Neural cell (in vitro differentiated cells): ENCODE measurements around the gene HBZ. TPM values are rescaled to one million over a fixed set of nuclear protein-coding genes. Genes with fewer than 3 reads are reported as not detected.

Experiments used
- H2AFZ ChIP-seq: fragments of 200-600, 300-800 bp; sonication (generic), shearing (Covaris generic); 2 replicates; pipeline ENCODE4 v1.6.0; 2014; ENCODE audit warnings: low read depth, mild to moderate bottlenecking, antibody characterized with exemption, low read length, moderate library complexity
- H3F3A ChIP-seq: fragments of 200-600 bp; shearing (Covaris generic); 2 replicates; pipeline ENCODE4 v1.6.1; 2016; ENCODE audit warnings: mild to moderate bottlenecking, moderate library complexity, mixed read lengths, antibody characterized with exemption, low read length; ENCODE audit not compliant: insufficient read depth, poor library complexity, severe bottlenecking
- H3K27ac ChIP-seq: fragments of 200-600, 300-800 bp; sonication (generic), shearing (Covaris generic); 2 replicates; pipeline ENCODE4 v1.5.1; 2014; ENCODE audit warnings: mild to moderate bottlenecking, low read length, moderate library complexity
- H3K27me3 ChIP-seq: fragments of 300-800, 200-600 bp; sonication (generic), shearing (Covaris generic); 2 replicates; pipeline ENCODE4 v1.6.0; 2014; ENCODE audit warnings: mild to moderate bottlenecking, low read depth, low read length, moderate library complexity; ENCODE audit not compliant: insufficient read depth
- H3K36me3 ChIP-seq: fragments of 300-800, 200-600 bp; sonication (generic), shearing (Covaris generic); 2 replicates; pipeline ENCODE4 v1.5.1; 2014; ENCODE audit warnings: mild to moderate bottlenecking, antibody characterized with exemption, low read length, moderate library complexity; ENCODE audit not compliant: insufficient read depth
- H3K4me2 ChIP-seq: fragments of 300-800, 200-600 bp; sonication (generic), shearing (Covaris generic); 2 replicates; pipeline ENCODE4 v1.6.0; 2014; ENCODE audit warnings: mild to moderate bottlenecking, low read length
- H3K4me3 ChIP-seq: fragments of 300-800, 200-600 bp; sonication (generic), shearing (Covaris generic); 2 replicates; pipeline ENCODE4 v1.5.1; 2014; ENCODE audit warnings: mild to moderate bottlenecking, low read length, moderate library complexity
- H3K79me2 ChIP-seq: fragments of 200-600 bp; shearing (Covaris generic); replicated peaks from 2 replicates; pipeline ENCODE4 v1.6.0; 2014; ENCODE audit warnings: mild to moderate bottlenecking, low read length, moderate library complexity; ENCODE audit not compliant: insufficient read depth
- H3K9ac ChIP-seq: fragments of 300-800, 200-600 bp; sonication (generic), shearing (Covaris generic); 2 replicates; pipeline ENCODE4 v1.6.1; 2016; ENCODE audit warnings: mild to moderate bottlenecking, low read length, mixed read lengths
- H3K9me2 ChIP-seq: fragments of 200-600 bp; shearing (Covaris generic); 2 replicates; pipeline ENCODE4 v1.6.1; 2016; ENCODE audit warnings: mild to moderate bottlenecking, low read length, mixed read lengths; ENCODE audit not compliant: insufficient read depth
- H3K9me3 ChIP-seq: fragments of 200-600, 300-800 bp; sonication (generic), shearing (Covaris generic); 2 replicates; pipeline ENCODE4 v1.6.1; 2016; ENCODE audit warnings: mild to moderate bottlenecking, mixed run types, low read length, moderate library complexity, mixed read lengths
- H4K20me1 ChIP-seq: fragments of 200-600 bp; shearing (Covaris generic); 2 replicates; pipeline ENCODE4 v1.6.1; 2016; ENCODE audit warnings: mild to moderate bottlenecking, mixed run types; ENCODE audit not compliant: insufficient read depth
- EP300 ChIP-seq: fragments of 450-650 bp; conservative IDR thresholded peaks from 2 replicates; pipeline ENCODE4 v1.6.1; 2014; ENCODE audit warnings: antibody characterized with exemption, mild to moderate bottlenecking, moderate library complexity; ENCODE audit not compliant: poor library complexity, severe bottlenecking
- EZH2 ChIP-seq: fragments of 200-600, 300-800 bp; shearing (Covaris generic), sonication (generic); IDR thresholded peaks from 2 replicates; pipeline ENCODE4 v1.6.1; 2014; ENCODE audit warnings: antibody characterized with exemption, low read length, borderline replicate concordance, mild to moderate bottlenecking; ENCODE audit not compliant: insufficient read depth, poor library complexity, severe bottlenecking
- MXI1 ChIP-seq: fragments of 450-650 bp; conservative IDR thresholded peaks from 2 replicates; pipeline ENCODE4 v1.6.1; 2014; ENCODE audit warnings: antibody characterized with exemption, mild to moderate bottlenecking; ENCODE audit not compliant: poor library complexity, severe bottlenecking
- POLR2AphosphoS5 ChIP-seq: IDR thresholded peaks from 2 replicates; pipeline ENCODE4 v1.6.1; 2012
- RAD21 ChIP-seq: fragments of 450-650 bp; conservative IDR thresholded peaks from 2 replicates; pipeline ENCODE4 v1.6.1; 2014; ENCODE audit warnings: antibody characterized with exemption, mild to moderate bottlenecking, moderate library complexity
- REST ChIP-seq: IDR thresholded peaks from 2 replicates; pipeline ENCODE4 v1.6.1; 2012; ENCODE audit warnings: borderline replicate concordance
- SMC3 ChIP-seq: fragments of 450-650 bp; conservative IDR thresholded peaks from 2 replicates; pipeline ENCODE4 v1.6.1; 2014; ENCODE audit warnings: antibody characterized with exemption, mild to moderate bottlenecking, moderate library complexity; ENCODE audit not compliant: poor library complexity
- TAF1 ChIP-seq: IDR thresholded peaks from 2 replicates; pipeline ENCODE4 v1.6.1; 2012; ENCODE audit warnings: low read depth
- polyA plus RNA-seq: library from polyadenylated mRNA; depleted of rRNA; stranded (reverse); fragments of >200 nt; gene quantifications from 2 replicates; pipeline ENCODE4 v1.2.3, GENCODE V29; 2014
- TF ChIP-seq, protein P1 (sequence below): fragments of 450-650 bp; IDR thresholded peaks from 2 replicates; pipeline ENCODE4 v1.5.1; 2014; ENCODE audit warnings: antibody characterized with exemption, mild to moderate bottlenecking, moderate library complexity; ENCODE audit not compliant: poor library complexity, severe bottlenecking

The HBZ gene
- polyA plus RNA-seq, 1 donor from 2014 or later, result not detected

GRCh38 chr16:194516-194915 is 42.1 kb downstream of the HBZ start:
- Histone ChIP-seq H3K4me2 (no peak overlapping the region), H4K20me1 (no peaks in the 10 kb centered on the region), H3K9ac (no peak overlapping the region), H3K27ac (no peak overlapping the region), H3K9me3 (no peaks in the 10 kb centered on the region), H3K4me3 (no peak overlapping the region), H3K36me3 (no peaks in the 10 kb centered on the region), H3F3A (no peaks in the 10 kb centered on the region), H3K79me2 (peaks cover 2% of the 10 kb centered on the region), H3K27me3 (no peaks in the 10 kb centered on the region), H2AFZ (no peak overlapping the region), H3K9me2 (no peaks in the 10 kb centered on the region)
- TF ChIP-seq RAD21, result no peak
- no peak for TF ChIP-seq REST
- TF ChIP-seq SMC3, result no peak
- TF ChIP-seq EP300, result no peak
- TF ChIP-seq, protein P1, sequence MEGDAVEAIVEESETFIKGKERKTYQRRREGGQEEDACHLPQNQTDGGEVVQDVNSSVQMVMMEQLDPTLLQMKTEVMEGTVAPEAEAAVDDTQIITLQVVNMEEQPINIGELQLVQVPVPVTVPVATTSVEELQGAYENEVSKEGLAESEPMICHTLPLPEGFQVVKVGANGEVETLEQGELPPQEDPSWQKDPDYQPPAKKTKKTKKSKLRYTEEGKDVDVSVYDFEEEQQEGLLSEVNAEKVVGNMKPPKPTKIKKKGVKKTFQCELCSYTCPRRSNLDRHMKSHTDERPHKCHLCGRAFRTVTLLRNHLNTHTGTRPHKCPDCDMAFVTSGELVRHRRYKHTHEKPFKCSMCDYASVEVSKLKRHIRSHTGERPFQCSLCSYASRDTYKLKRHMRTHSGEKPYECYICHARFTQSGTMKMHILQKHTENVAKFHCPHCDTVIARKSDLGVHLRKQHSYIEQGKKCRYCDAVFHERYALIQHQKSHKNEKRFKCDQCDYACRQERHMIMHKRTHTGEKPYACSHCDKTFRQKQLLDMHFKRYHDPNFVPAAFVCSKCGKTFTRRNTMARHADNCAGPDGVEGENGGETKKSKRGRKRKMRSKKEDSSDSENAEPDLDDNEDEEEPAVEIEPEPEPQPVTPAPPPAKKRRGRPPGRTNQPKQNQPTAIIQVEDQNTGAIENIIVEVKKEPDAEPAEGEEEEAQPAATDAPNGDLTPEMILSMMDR, result no peak
- TF ChIP-seq TAF1, result no peak
- TF ChIP-seq POLR2AphosphoS5, result no peak
- TF ChIP-seq EZH2, result no peak
- TF ChIP-seq MXI1, result no peak

DNA sequence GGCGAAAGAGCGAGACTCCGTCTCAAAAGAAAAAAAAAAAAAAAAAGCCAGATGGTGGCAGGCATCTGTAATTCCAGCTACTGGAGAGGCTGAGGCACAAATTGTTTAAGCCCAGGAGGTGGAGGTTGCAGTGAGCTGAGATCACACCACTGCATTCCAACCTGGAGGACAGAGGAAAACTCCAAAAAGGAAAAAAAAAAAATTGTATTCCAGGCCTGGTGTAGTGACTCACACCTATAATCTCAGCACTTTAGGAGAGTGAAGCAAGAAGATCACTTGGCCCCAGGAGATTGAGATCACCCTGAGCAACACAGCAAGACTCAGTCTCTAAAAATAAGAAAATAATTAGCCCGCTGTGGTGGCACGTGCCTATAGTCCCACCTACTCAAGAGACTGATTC is 47.9 kb downstream of the HBZ start:
- Histone ChIP-seq H3K9me3 (no peaks in the 10 kb centered on the region), H4K20me1 (no peaks in the 10 kb centered on the region), H3K27ac (no peak overlapping the region), H3K4me3 (no peak overlapping the region), H3K4me2 (no peak overlapping the region), H3K36me3 (no peaks in the 10 kb centered on the region), H3K9me2 (no peaks in the 10 kb centered on the region), H2AFZ (no peak overlapping the region), H3F3A (no peaks in the 10 kb centered on the region), H3K79me2 (peaks cover 2% of the 10 kb centered on the region), H3K27me3 (no peaks in the 10 kb centered on the region), H3K9ac (no peak overlapping the region)
- TF ChIP-seq EZH2 (no peak), MXI1 (no peak), EP300 (no peak), TAF1 (no peak), POLR2AphosphoS5 (no peak), REST (no peak), SMC3 (no peak), RAD21 (no peak)
- TF ChIP-seq, protein P1, result no peak
